K562 (cell line): Measurements from ENCODE around the gene HMGB2. TPM values are rescaled to one million over a fixed set of nuclear protein-coding genes. Genes with fewer than 3 reads are reported as not detected.
A peak's percentile ranks its signal among the peaks of the same experiment; 100 is the strongest.

Source experiments
- BRCA1 ChIP-seq, 2 experiments: fragments of 450-650 bp in 1 of 2; sonication (generic) in 1 of 2; formaldehyde crosslinking in 1 of 2; IDR thresholded peaks; 2 replicates each; pipeline versions ENCODE4 v1.5.0 to v1.6.1; 2017 to 2020; ENCODE audit warnings: mild to moderate bottlenecking in 1 of 2, missing genetic modification reagents in 1 of 2
- BRF1 ChIP-seq: IDR thresholded peaks from 3 replicates; pipeline ENCODE4 v1.6.1; 2011; ENCODE audit warnings: borderline replicate concordance, mild to moderate bottlenecking; ENCODE audit not compliant: insufficient read length; ENCODE audit errors: extremely low read depth
- FOXA3 ChIP-seq, 2 experiments: fragments of 450-650 bp in 1 of 2; sonication (generic) in 1 of 2; formaldehyde crosslinking; IDR thresholded peaks in 1 of 2; conservative IDR thresholded peaks in 1 of 2; 2 replicates each; pipeline versions ENCODE4 v1.4.0 to v1.8.0; 2020 to 2022; ENCODE audit warnings: mild to moderate bottlenecking in 2 of 2, missing genetic modification reagents in 1 of 2
- HDAC6 ChIP-seq: IDR thresholded peaks from 2 replicates; pipeline ENCODE4 v1.6.1; 2012; ENCODE audit warnings: low read depth, mild to moderate bottlenecking, control low read depth, inconsistent platforms, low read length, moderate library complexity
- HDAC8 ChIP-seq: fragments of 450-650 bp; IDR thresholded peaks from 2 replicates; pipeline ENCODE4 v1.6.1; 2016; ENCODE audit warnings: mild to moderate bottlenecking, missing genetic modification characterization, moderate library complexity, missing compliant biosample characterization
- HSF4 ChIP-seq: fragments of 250-450 bp; sonication (Bioruptor Pico); IDR thresholded peaks from 2 replicates; pipeline ENCODE4 v2.1.2; 2022; ENCODE audit warnings: mild to moderate bottlenecking, moderate library complexity, borderline replicate concordance
- KAT7 ChIP-seq: sonication (generic); formaldehyde crosslinking; IDR thresholded peaks from 2 replicates; pipeline ENCODE4 v1.8.0; 2022; ENCODE audit warnings: missing genetic modification reagents, mild to moderate bottlenecking, borderline replicate concordance
- SETDB1 ChIP-seq: IDR thresholded peaks from one replicate; pipeline ENCODE4 v1.6.1; 2012; ENCODE audit warnings: low read length, control low read depth, inconsistent platforms
- SRSF1 ChIP-seq: fragments of 200-400 bp; formaldehyde crosslinking; IDR thresholded peaks from 2 replicates; pipeline ENCODE4 v1.6.1; 2017; ENCODE audit warnings: mild to moderate bottlenecking, low read depth, low read length, moderate library complexity
- TAF1 ChIP-seq: IDR thresholded peaks from 2 replicates; pipeline ENCODE4 v1.6.1; 2011; ENCODE audit warnings: mild to moderate bottlenecking, low read length, moderate library complexity; ENCODE audit not compliant: insufficient read depth, control insufficient read depth, severe bottlenecking; ENCODE audit errors: extremely low read depth
- TCF3 ChIP-seq: sonication (generic); formaldehyde crosslinking; IDR thresholded peaks from 2 replicates; pipeline ENCODE4 v1.4.0; 2020; ENCODE audit warnings: mild to moderate bottlenecking, missing genetic modification reagents
- ZNF583 ChIP-seq: fragments of 250-450 bp; sonication (Bioruptor Pico); IDR thresholded peaks from 2 replicates; pipeline ENCODE4 v1.4.0; 2020
- polyA plus RNA-seq, 8 experiments: library from polyadenylated mRNA; depleted of rRNA in 4 of 8; stranded (reverse) in 5 of 8; unstranded in 3 of 8; fragments of >200 nt; fragmentation: Nextera tagmentation in 2 of 8; fragmentation: Illumina TruSeq in 1 of 8; extraction: Ambion mirVana in 2 of 8; extraction: Trizol in 1 of 8; gene quantifications; 2 replicates each; pipeline versions ENCODE4 v1.2.1 to v1.2.3, GENCODE V29; 2011 to 2014; ENCODE audit warnings: inconsistent platforms in 1 of 8, missing spikeins in 1 of 8
- total RNA-seq, 7 experiments: library from RNA; depleted of rRNA in 6 of 7; stranded (reverse); fragments of >200 nt in 6 of 7; fragmentation: Illumina TruSeq in 2 of 7; extraction: Trizol in 2 of 7; gene quantifications; 2 replicates each; pipeline versions ENCODE4 v1.2.1 to v1.2.3, GENCODE V29; 2011 to 2021; ENCODE audit warnings: low replicate concordance in 1 of 7
- TF ChIP-seq, protein P1 (sequence below), 2 experiments: fragments of 450-650 bp in 1 of 2; IDR thresholded peaks; 2 replicates each; pipeline ENCODE4 v1.6.1; 2011 to 2017; ENCODE audit warnings: low read depth in 2 of 2, antibody characterized with exemption in 1 of 2, borderline replicate concordance in 1 of 2, low read length in 1 of 2, mild to moderate bottlenecking in 1 of 2, mixed read lengths in 1 of 2; ENCODE audit not compliant: control insufficient read depth in 1 of 2
- TF ChIP-seq, protein P2 (sequence below): fragments of 450-650 bp; IDR thresholded peaks from 2 replicates; pipeline ENCODE4 v1.6.1; 2018; ENCODE audit warnings: mild to moderate bottlenecking, low read depth; ENCODE audit not compliant: partially characterized antibody
- TF ChIP-seq, protein P3 (sequence below): fragments of 450-650 bp; IDR thresholded peaks from 2 replicates; pipeline ENCODE4 v1.6.1; 2017; ENCODE audit warnings: mild to moderate bottlenecking, moderate library complexity
- TF ChIP-seq, protein P4 (sequence below): fragments of 450-650 bp; IDR thresholded peaks from 2 replicates; pipeline ENCODE4 v1.6.1; 2014; ENCODE audit warnings: low read depth, mild to moderate bottlenecking, moderate library complexity, borderline replicate concordance
- TF ChIP-seq, protein P5 (sequence below): sonication (generic); formaldehyde crosslinking; IDR thresholded peaks from 2 replicates; pipeline ENCODE4 v1.8.0; 2022; ENCODE audit warnings: missing genetic modification reagents, mild to moderate bottlenecking, moderate library complexity, borderline replicate concordance

The HMGB2 gene
- total and polyA plus RNA-seq, 9 of the 15 experiments (the other 6 are each of a cell fraction or from before 2014, with no cell fraction given): 309 to 822 (median 626) TPM

DNA sequence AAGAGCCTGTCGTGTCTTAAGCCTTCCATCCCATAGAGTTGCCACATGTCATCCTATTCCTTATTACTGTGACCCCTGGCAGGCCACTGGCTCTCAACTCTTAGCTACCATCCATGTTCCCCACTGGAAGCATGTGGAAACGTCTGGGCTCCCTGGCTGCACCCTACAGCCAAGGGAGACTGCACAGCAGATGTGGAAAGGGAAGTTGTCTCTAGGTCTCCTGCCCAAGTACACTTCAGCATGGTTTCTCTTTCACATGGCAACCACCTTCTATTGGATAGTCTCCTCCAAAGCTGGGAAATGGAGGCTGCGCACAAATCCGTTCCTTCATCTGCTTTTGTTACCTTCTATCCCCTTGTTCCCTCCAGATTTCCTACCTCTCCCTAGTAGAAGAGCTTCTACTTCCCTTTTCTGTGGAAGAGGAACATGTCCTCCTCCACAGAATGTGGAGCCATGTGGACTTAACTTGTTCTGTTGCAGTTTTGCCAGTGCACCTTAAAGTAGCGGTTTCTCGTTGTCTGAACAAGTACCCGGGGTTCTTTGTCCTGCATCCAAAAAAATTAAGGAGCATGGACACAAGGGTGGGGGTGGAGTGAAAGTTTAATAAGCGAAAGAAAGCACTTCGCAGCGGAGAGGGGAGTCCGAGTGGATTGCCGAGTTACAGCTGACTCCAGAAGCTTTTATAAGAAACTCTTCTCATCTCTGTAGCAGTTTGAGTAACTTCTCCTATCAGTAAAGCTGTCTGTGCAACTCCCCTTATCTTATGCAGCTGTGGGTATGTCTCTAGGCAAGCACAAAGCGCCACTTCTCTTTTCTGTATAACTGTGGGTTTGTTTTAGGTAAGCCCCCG is 52.5 kb downstream of the HMGB2 start (continued):
- TF ChIP-seq, protein P1, sequence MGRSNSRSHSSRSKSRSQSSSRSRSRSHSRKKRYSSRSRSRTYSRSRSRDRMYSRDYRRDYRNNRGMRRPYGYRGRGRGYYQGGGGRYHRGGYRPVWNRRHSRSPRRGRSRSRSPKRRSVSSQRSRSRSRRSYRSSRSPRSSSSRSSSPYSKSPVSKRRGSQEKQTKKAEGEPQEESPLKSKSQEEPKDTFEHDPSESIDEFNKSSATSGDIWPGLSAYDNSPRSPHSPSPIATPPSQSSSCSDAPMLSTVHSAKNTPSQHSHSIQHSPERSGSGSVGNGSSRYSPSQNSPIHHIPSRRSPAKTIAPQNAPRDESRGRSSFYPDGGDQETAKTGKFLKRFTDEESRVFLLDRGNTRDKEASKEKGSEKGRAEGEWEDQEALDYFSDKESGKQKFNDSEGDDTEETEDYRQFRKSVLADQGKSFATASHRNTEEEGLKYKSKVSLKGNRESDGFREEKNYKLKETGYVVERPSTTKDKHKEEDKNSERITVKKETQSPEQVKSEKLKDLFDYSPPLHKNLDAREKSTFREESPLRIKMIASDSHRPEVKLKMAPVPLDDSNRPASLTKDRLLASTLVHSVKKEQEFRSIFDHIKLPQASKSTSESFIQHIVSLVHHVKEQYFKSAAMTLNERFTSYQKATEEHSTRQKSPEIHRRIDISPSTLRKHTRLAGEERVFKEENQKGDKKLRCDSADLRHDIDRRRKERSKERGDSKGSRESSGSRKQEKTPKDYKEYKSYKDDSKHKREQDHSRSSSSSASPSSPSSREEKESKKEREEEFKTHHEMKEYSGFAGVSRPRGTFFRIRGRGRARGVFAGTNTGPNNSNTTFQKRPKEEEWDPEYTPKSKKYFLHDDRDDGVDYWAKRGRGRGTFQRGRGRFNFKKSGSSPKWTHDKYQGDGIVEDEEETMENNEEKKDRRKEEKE (IDR thresholded peaks at IDR 0.05; ENCODE audit: borderline replicate concordance in 1 of 2, control insufficient read depth in 1 of 2, low read depth in 2 of 2, low read length in 1 of 2): no peak
- TF ChIP-seq SRSF1 (no peak), HSF4 (no peak), BRCA1 (IDR thresholded peaks at IDR 0.05) (no peak), BRCA1 (CRISPR knock-in tag; IDR thresholded peaks at IDR 0.05) (no peak), TCF3 (CRISPR knock-in tag) (peak; percentile 81), TAF1 (no peak), HDAC6 (no peak), BRF1 (no peak), SETDB1 (no peak), KAT7 (CRISPR knock-in tag) (no peak), ZNF583 (CRISPR knock-in tag) (no peak), FOXA3 (CRISPR knock-in tag; conservative IDR thresholded peaks at IDR 0.05 in 1 of 2, IDR thresholded peaks at IDR 0.05 in 1 of 2) (no peak), HDAC8 (tag) (no peak)
- TF ChIP-seq, protein P2, sequence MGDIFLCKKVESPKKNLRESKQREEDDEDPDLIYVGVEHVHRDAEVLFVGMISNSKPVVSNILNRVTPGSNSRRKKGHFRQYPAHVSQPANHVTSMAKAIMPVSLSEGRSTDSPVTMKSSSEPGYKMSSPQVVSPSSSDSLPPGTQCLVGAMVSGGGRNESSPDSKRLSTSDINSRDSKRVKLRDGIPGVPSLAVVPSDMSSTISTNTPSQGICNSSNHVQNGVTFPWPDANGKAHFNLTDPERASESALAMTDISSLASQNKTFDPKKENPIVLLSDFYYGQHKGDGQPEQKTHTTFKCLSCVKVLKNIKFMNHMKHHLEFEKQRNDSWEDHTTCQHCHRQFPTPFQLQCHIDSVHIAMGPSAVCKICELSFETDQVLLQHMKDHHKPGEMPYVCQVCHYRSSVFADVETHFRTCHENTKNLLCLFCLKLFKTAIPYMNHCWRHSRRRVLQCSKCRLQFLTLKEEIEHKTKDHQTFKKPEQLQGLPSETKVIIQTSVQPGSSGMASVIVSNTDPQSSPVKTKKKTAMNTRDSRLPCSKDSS: no peak
- TF ChIP-seq, protein P3, sequence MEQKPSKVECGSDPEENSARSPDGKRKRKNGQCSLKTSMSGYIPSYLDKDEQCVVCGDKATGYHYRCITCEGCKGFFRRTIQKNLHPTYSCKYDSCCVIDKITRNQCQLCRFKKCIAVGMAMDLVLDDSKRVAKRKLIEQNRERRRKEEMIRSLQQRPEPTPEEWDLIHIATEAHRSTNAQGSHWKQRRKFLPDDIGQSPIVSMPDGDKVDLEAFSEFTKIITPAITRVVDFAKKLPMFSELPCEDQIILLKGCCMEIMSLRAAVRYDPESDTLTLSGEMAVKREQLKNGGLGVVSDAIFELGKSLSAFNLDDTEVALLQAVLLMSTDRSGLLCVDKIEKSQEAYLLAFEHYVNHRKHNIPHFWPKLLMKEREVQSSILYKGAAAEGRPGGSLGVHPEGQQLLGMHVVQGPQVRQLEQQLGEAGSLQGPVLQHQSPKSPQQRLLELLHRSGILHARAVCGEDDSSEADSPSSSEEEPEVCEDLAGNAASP: no peak
- TF ChIP-seq, protein P4, sequence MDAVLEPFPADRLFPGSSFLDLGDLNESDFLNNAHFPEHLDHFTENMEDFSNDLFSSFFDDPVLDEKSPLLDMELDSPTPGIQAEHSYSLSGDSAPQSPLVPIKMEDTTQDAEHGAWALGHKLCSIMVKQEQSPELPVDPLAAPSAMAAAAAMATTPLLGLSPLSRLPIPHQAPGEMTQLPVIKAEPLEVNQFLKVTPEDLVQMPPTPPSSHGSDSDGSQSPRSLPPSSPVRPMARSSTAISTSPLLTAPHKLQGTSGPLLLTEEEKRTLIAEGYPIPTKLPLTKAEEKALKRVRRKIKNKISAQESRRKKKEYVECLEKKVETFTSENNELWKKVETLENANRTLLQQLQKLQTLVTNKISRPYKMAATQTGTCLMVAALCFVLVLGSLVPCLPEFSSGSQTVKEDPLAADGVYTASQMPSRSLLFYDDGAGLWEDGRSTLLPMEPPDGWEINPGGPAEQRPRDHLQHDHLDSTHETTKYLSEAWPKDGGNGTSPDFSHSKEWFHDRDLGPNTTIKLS: no peak
- TF ChIP-seq, protein P5, sequence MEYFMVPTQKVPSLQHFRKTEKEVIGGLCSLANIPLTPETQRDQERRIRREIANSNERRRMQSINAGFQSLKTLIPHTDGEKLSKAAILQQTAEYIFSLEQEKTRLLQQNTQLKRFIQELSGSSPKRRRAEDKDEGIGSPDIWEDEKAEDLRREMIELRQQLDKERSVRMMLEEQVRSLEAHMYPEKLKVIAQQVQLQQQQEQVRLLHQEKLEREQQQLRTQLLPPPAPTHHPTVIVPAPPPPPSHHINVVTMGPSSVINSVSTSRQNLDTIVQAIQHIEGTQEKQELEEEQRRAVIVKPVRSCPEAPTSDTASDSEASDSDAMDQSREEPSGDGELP: peak; percentile 55
